Stimulated activated effector memory CD8-positive, alpha-beta T cell treated with anti-CD3 and anti-CD28 coated beads, Interleukin-12 subunit alpha, Interleukin-12 subunit beta, amount 100 ng/mL, for 72 hours (primary cell): Measurements from ENCODE around the gene INSIG1.

Experiments used
- ATAC-seq: fragments of 150-1000 bp; cut with Tn5 transposase; 2 replicates; pipeline ENCODE4 v1.10.0; 2021
- DNase-seq, 2 donors: peaks; one replicate each; pipeline ENCODE4 v3.0.0; 2021 to 2022; ENCODE audit warnings: low spot score in 2 of 2
- H3K27ac Mint-ChIP-seq: one replicate; pipeline ENCODE4 v1.8.0; 2022; ENCODE audit warnings: mild to moderate bottlenecking, mixed read lengths
- H3K36me3 Mint-ChIP-seq: one replicate; pipeline ENCODE4 v1.8.0; 2022; ENCODE audit warnings: mild to moderate bottlenecking, mixed read lengths
- H3K4me1 Mint-ChIP-seq: one replicate; pipeline ENCODE4 v1.8.0; 2022; ENCODE audit warnings: mixed read lengths
- H3K4me3 Mint-ChIP-seq: one replicate; pipeline ENCODE4 v1.8.0; 2022; ENCODE audit warnings: mild to moderate bottlenecking, mixed read lengths
- H3K9me3 Mint-ChIP-seq: one replicate; pipeline ENCODE4 v1.8.0; 2022; ENCODE audit warnings: mixed read lengths

The INSIG1 gene

GRCh38 chr7:155299535-155300202 is 2.0 kb downstream of the INSIG1 start:
- Mint-ChIP-seq H3K4me3 (peak overlapping the region; percentile 92), H3K36me3 (peaks cover 82% of the 10 kb centered on the region), H3K4me1 (peaks cover 42% of the 10 kb centered on the region), H3K27ac (peak overlapping the region; percentile 95), H3K9me3 (no peaks in the 10 kb centered on the region)
- ATAC-seq (no peak), DNase-seq (no peak)

- H3K4me1 Mint-ChIP-seq: peaks cover 40% of the 10 kb centered on the region
- no peaks in the 10 kb centered on the region for H3K9me3 Mint-ChIP-seq
- peaks cover 94% of the 10 kb centered on the region for H3K36me3 Mint-ChIP-seq
- ATAC-seq: no peak
- H3K4me3 Mint-ChIP-seq: peak overlapping the region; percentile 92
- DNase-seq: no peak
- H3K27ac Mint-ChIP-seq: no peak overlapping the region
Measured at GRCh38 chr7:155300641-155301452, 3.2 kb downstream of the INSIG1 start.

- peaks cover 100% of the 10 kb centered on the region for H3K36me3 Mint-ChIP-seq
Measured at GRCh38 chr7:155303039-155303593, 5.4 kb downstream of the INSIG1 start.

GRCh38 chr7:155303897-155304296 is 6.2 kb downstream of the INSIG1 start:
- Mint-ChIP-seq H3K36me3 (peaks cover 100% of the 10 kb centered on the region), H3K27ac (no peak overlapping the region), H3K4me3 (no peak overlapping the region), H3K4me1 (peaks cover 26% of the 10 kb centered on the region), H3K9me3 (no peaks in the 10 kb centered on the region)
- ATAC-seq (no peak), DNase-seq (no peak)

More at GRCh38 chr7:155303039-155303593, 5.4 kb downstream of the INSIG1 start:
- DNase-seq (no peak), ATAC-seq (no peak)
- Mint-ChIP-seq H3K9me3 (no peaks in the 10 kb centered on the region), H3K4me1 (peaks cover 31% of the 10 kb centered on the region), H3K4me3 (no peak overlapping the region), H3K27ac (no peak overlapping the region)

- no peak for ATAC-seq
- Mint-ChIP-seq H3K4me1 (peaks cover 18% of the 10 kb centered on the region), H3K9me3 (no peaks in the 10 kb centered on the region), H3K27ac (no peak overlapping the region), H3K4me3 (no peak overlapping the region), H3K36me3 (peaks cover 100% of the 10 kb centered on the region)
- no peak for DNase-seq
Measured at GRCh38 chr7:155305231-155305904, 7.7 kb downstream of the INSIG1 start.

- H3K27ac Mint-ChIP-seq: no peak overlapping the region
- ATAC-seq: no peak
- no peak for DNase-seq
- H3K9me3 Mint-ChIP-seq: no peaks in the 10 kb centered on the region
- H3K4me1 Mint-ChIP-seq: peaks cover 5% of the 10 kb centered on the region
- peaks cover 100% of the 10 kb centered on the region for H3K36me3 Mint-ChIP-seq
- H3K4me3 Mint-ChIP-seq: no peak overlapping the region
Measured at GRCh38 chr7:155306673-155307470, 9.2 kb downstream of the INSIG1 start.

GRCh38 chr7:155308330-155309020 is 10.8 kb downstream of the INSIG1 start:
- Mint-ChIP-seq H3K9me3 (no peaks in the 10 kb centered on the region), H3K4me1 (peaks cover 5% of the 10 kb centered on the region), H3K4me3 (no peak overlapping the region), H3K27ac (no peak overlapping the region), H3K36me3 (peaks cover 96% of the 10 kb centered on the region)
- DNase-seq (no peak), ATAC-seq (no peak)

- DNase-seq (no peak), ATAC-seq (no peak)
- Mint-ChIP-seq H3K4me3 (no peak overlapping the region), H3K36me3 (peaks cover 96% of the 10 kb centered on the region), H3K4me1 (peaks cover 5% of the 10 kb centered on the region), H3K9me3 (no peaks in the 10 kb centered on the region), H3K27ac (no peak overlapping the region)
Measured at GRCh38 chr7:155309021-155309338, 11.3 kb downstream of the INSIG1 start.

GRCh38 chr7:155310425-155311114 is 12.9 kb downstream of the INSIG1 start:
- H3K36me3 Mint-ChIP-seq: peaks cover 83% of the 10 kb centered on the region
- H3K4me1 Mint-ChIP-seq: no peaks in the 10 kb centered on the region
- H3K27ac Mint-ChIP-seq: peak overlapping the region; percentile 56
- DNase-seq (no peak), ATAC-seq (peak; percentile 48)
- no peaks in the 10 kb centered on the region for H3K9me3 Mint-ChIP-seq
- H3K4me3 Mint-ChIP-seq: no peak overlapping the region

GRCh38 chr7:155311826-155312537 is 14.3 kb downstream of the INSIG1 start:
- ATAC-seq: no peak
- Mint-ChIP-seq H3K4me1 (no peaks in the 10 kb centered on the region), H3K9me3 (no peaks in the 10 kb centered on the region), H3K4me3 (no peak overlapping the region), H3K36me3 (peaks cover 69% of the 10 kb centered on the region), H3K27ac (peak overlapping the region; percentile 50)
- DNase-seq: no peak

- ATAC-seq (peak; percentile 19), DNase-seq (no peak)
- no peaks in the 10 kb centered on the region for H3K4me1 Mint-ChIP-seq
- no peaks in the 10 kb centered on the region for H3K9me3 Mint-ChIP-seq
- H3K4me3 Mint-ChIP-seq: no peak overlapping the region
- peaks cover 62% of the 10 kb centered on the region for H3K36me3 Mint-ChIP-seq
- peak overlapping the region; percentile 21 for H3K27ac Mint-ChIP-seq
Measured at GRCh38 chr7:155312633-155313032, 15.0 kb downstream of the INSIG1 start.

GRCh38 chr7:155313096-155313495 is 15.4 kb downstream of the INSIG1 start:
- Mint-ChIP-seq H3K4me3 (no peak overlapping the region), H3K9me3 (no peaks in the 10 kb centered on the region), H3K27ac (no peak overlapping the region), H3K36me3 (peaks cover 58% of the 10 kb centered on the region), H3K4me1 (no peaks in the 10 kb centered on the region)
- ATAC-seq: no peak
- no peak for DNase-seq

- H3K4me1 Mint-ChIP-seq: no peaks in the 10 kb centered on the region
- no peak overlapping the region for H3K4me3 Mint-ChIP-seq
- DNase-seq: no peak
- peaks cover 29% of the 10 kb centered on the region for H3K36me3 Mint-ChIP-seq
- ATAC-seq: peak; percentile 4
- no peak overlapping the region for H3K27ac Mint-ChIP-seq
- no peaks in the 10 kb centered on the region for H3K9me3 Mint-ChIP-seq
Measured at GRCh38 chr7:155315977-155316376, 18.3 kb downstream of the INSIG1 start.
